GM19395 (cell line): ENCODE results near the gene RNU6-8.
A peak's percentile ranks its signal among the peaks of the same experiment; 100 is the strongest.

Experiments
- ATAC-seq: cut with Tn5 transposase; IDR thresholded peaks from one replicate; pipeline ENCODE4 v1.9.1; 2021; ENCODE audit warnings: mild to moderate bottlenecking, moderate library complexity; ENCODE audit not compliant: unreplicated experiment

The RNU6-8 gene

GRCh38 chr14:32202998-32203882 lies at the start of gene RNU6-8:
RNU6-8 (minus strand) TSS chr14:32203269.
- peak; percentile 64 for ATAC-seq

GRCh38 chr14:32252030-32252670 lies 49.1 kb upstream of the RNU6-8 start:
- peak; percentile 85 for ATAC-seq

GRCh38 chr14:32251530-32251929 lies 48.5 kb upstream of the RNU6-8 start:
- ATAC-seq, result no peak

- ATAC-seq, result no peak
Observed at GRCh38 chr14:32250681-32251080, 47.6 kb upstream of the RNU6-8 start.

- ATAC-seq, result no peak
Observed at GRCh38 chr14:32249780-32250179, 46.7 kb upstream of the RNU6-8 start.

GRCh38 chr14:32249371-32249770 lies 46.3 kb upstream of the RNU6-8 start:
- ATAC-seq, result no peak

GRCh38 chr14:32246751-32247150 lies 43.7 kb upstream of the RNU6-8 start:
- ATAC-seq, result no peak

- ATAC-seq, result no peak
Observed at GRCh38 chr14:32244404-32244803, 41.3 kb upstream of the RNU6-8 start.

- ATAC-seq, result no peak
Observed at GRCh38 chr14:32233260-32233659, 30.2 kb upstream of the RNU6-8 start.

- no peak for ATAC-seq
Observed at GRCh38 chr14:32232481-32232880, 29.4 kb upstream of the RNU6-8 start.

GRCh38 chr14:32230695-32231280 lies 27.7 kb upstream of the RNU6-8 start:
- no peak for ATAC-seq

GRCh38 chr14:32230181-32230580 lies 27.1 kb upstream of the RNU6-8 start:
- ATAC-seq, result no peak

- ATAC-seq, result no peak
Observed at GRCh38 chr14:32226056-32226455, 23.0 kb upstream of the RNU6-8 start.

GRCh38 chr14:32225378-32225920 lies 22.4 kb upstream of the RNU6-8 start:
- no peak for ATAC-seq

- ATAC-seq, result no peak
Observed at GRCh38 chr14:32224737-32225377, 21.8 kb upstream of the RNU6-8 start.

GRCh38 chr14:32217301-32217700 lies 14.2 kb upstream of the RNU6-8 start:
- ATAC-seq, result no peak

- no peak for ATAC-seq
Observed at GRCh38 chr14:32212833-32213232, 9.8 kb upstream of the RNU6-8 start.

- ATAC-seq, result no peak
Observed at GRCh38 chr14:32211068-32211404, 8.0 kb upstream of the RNU6-8 start.

GRCh38 chr14:32209471-32209870 lies 6.4 kb upstream of the RNU6-8 start:
- ATAC-seq, result no peak

GRCh38 chr14:32208490-32208889 lies 5.4 kb upstream of the RNU6-8 start:
- ATAC-seq, result no peak

GRCh38 chr14:32206552-32206951 lies 3.5 kb upstream of the RNU6-8 start:
- ATAC-seq, result no peak
